Cardiac muscle cell (in vitro differentiated cells and primary cell): ENCODE results near the gene NINJ2. TPM values are rescaled to one million over a fixed set of nuclear protein-coding genes. Genes with fewer than 3 reads are reported as not detected.
"Not testable (repeated sequence)": the region's sequence is repeated elsewhere in the genome, so short reads cannot be mapped to it uniquely, and the experiment has no call there.

Source experiments
- DNase-seq, 2 donors: peaks; one replicate each; pipeline versions ENCODE4 v3.0.0 to v3.0.0-alpha.2; 2010 to 2017; ENCODE audit warnings: low read depth in 1 of 2, low spot score in 1 of 2
- H3K27ac ChIP-seq: fragments of 200-600 bp; sonication (generic); 2 replicates; pipeline ENCODE4 v1.5.1; 2016
- H3K27me3 ChIP-seq: fragments of 200-600 bp; sonication (generic); 2 replicates; pipeline ENCODE4 v1.6.0; 2016; ENCODE audit warnings: control low read depth
- H3K36me3 ChIP-seq: fragments of 200-600 bp; sonication (generic); 2 replicates; pipeline ENCODE4 v1.5.1; 2016; ENCODE audit warnings: control low read depth
- H3K4me1 ChIP-seq: fragments of 200-600 bp; sonication (generic); 2 replicates; pipeline ENCODE4 v1.8.1; 2017; ENCODE audit warnings: low read depth, mild to moderate bottlenecking, mixed run types
- H3K4me3 ChIP-seq: fragments of 200-600 bp; sonication (generic); 2 replicates; pipeline ENCODE4 v1.5.1; 2016; ENCODE audit warnings: mild to moderate bottlenecking
- H3K9me3 ChIP-seq: fragments of 200-600 bp; sonication (generic); 2 replicates; pipeline ENCODE4 v1.5.1; 2017; ENCODE audit warnings: low read depth, mild to moderate bottlenecking, control low read depth
- polyA plus RNA-seq: library from polyadenylated mRNA; unstranded; fragments of >200 nt; fragmentation: Nextera tagmentation; extraction: Ambion mirVana; gene quantifications from 2 replicates; pipeline ENCODE4 v1.2.1, GENCODE V29; 2016
- total RNA-seq: library from RNA; depleted of rRNA; stranded (reverse); fragments of >200 nt; gene quantifications from 2 replicates; pipeline ENCODE4 v1.2.3, GENCODE V29; 2016
- TF ChIP-seq, protein P1 (sequence below): IDR thresholded peaks from 2 replicates; pipeline ENCODE4 v1.5.1; 2012; ENCODE audit warnings: low read depth, mild to moderate bottlenecking, low read length

The NINJ2 gene
- total and polyA plus RNA-seq, 2 experiments from 2014 or later, result 2.3 TPM; not detected in 1

DNA sequence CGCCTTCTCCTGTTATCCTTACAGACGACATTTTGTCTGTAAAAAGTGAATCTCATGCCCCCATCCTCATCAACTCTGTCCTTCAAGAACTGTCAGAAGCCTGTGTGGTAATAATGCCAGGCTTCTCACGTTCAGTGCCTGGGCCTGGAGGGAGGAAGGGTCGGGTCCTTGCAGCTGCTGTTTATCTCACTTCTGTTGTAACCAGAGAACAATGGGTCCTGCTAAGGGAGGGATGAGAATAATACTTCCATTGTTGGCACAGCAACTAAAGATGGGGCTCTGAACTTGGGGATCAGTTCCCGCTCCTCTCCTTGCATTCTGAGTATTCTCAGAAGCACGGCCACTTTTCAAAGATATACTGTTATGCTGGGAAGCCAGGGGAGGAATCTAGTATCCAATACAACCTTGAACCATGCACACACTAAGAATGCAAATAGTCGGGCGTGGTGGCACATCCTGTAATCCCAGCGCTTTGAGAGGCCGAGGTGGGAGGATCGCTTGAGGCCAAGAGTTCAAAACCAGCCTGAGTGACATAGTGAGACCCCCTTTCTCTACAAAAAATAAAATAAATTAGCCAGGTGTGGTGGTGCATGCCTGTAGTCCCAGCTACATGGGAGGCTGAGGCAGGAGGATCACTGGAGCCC is 38.8 kb upstream of the NINJ2 start:
- DNase-seq, result peak in 1 of 2 donors; percentile 17

GRCh38 chr12:700016-700415 is 36.8 kb upstream of the NINJ2 start:
- no peaks in the 10 kb centered on the region for H3K4me1 ChIP-seq
- H3K36me3 ChIP-seq, result no peaks in the 10 kb centered on the region
- TF ChIP-seq, protein P1, sequence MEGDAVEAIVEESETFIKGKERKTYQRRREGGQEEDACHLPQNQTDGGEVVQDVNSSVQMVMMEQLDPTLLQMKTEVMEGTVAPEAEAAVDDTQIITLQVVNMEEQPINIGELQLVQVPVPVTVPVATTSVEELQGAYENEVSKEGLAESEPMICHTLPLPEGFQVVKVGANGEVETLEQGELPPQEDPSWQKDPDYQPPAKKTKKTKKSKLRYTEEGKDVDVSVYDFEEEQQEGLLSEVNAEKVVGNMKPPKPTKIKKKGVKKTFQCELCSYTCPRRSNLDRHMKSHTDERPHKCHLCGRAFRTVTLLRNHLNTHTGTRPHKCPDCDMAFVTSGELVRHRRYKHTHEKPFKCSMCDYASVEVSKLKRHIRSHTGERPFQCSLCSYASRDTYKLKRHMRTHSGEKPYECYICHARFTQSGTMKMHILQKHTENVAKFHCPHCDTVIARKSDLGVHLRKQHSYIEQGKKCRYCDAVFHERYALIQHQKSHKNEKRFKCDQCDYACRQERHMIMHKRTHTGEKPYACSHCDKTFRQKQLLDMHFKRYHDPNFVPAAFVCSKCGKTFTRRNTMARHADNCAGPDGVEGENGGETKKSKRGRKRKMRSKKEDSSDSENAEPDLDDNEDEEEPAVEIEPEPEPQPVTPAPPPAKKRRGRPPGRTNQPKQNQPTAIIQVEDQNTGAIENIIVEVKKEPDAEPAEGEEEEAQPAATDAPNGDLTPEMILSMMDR, result no peak
- no peak for DNase-seq
- no peak overlapping the region for H3K27ac ChIP-seq
- no peak overlapping the region for H3K4me3 ChIP-seq
- no peaks in the 10 kb centered on the region for H3K27me3 ChIP-seq
- no peaks in the 10 kb centered on the region for H3K9me3 ChIP-seq

More for the DNA sequence above, 38.8 kb upstream of the NINJ2 start:
- no peaks in the 10 kb centered on the region for H3K27me3 ChIP-seq
- no peaks in the 10 kb centered on the region for H3K9me3 ChIP-seq
- TF ChIP-seq, protein P1, result no peak
- H3K4me1 ChIP-seq, result no peaks in the 10 kb centered on the region
- H3K36me3 ChIP-seq, result no peaks in the 10 kb centered on the region
- no peak overlapping the region for H3K4me3 ChIP-seq
- H3K27ac ChIP-seq, result no peak overlapping the region

DNA sequence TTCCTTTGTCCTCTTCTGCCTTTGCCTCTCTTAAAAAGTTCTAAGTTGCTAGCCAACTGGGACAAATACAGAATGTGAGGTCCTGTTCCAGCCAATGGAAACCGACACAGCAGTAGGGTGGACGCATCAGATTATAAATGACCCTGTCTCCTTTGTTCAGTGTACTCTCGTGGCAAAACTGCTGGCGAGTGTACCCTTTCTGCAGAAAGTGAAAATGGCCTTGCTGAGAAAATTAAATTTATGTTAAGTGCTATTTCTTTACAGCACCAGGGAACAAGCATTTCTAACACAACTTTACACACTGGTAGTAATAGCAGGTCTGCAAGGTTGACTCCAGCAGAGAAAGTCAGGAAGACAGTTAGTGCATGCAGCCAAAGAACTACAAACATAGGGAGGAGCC is 35.0 kb upstream of the NINJ2 start:
- DNase-seq, H3K27ac ChIP-seq, H3K4me1 ChIP-seq, H3K4me3 ChIP-seq, H3K27me3 ChIP-seq, H3K36me3 ChIP-seq, H3K9me3 ChIP-seq: not testable (repeated sequence)

- Histone ChIP-seq H3K9me3 (no peaks in the 10 kb centered on the region), H3K27me3 (no peaks in the 10 kb centered on the region), H3K27ac (no peak overlapping the region), H3K4me3 (no peak overlapping the region), H3K4me1 (no peaks in the 10 kb centered on the region), H3K36me3 (no peaks in the 10 kb centered on the region)
- DNase-seq, result no peak
- TF ChIP-seq, protein P1, result no peak
Measured at GRCh38 chr12:697481-697880, 34.2 kb upstream of the NINJ2 start.

- no peaks in the 10 kb centered on the region for H3K9me3 ChIP-seq
- no peaks in the 10 kb centered on the region for H3K27me3 ChIP-seq
- H3K4me3 ChIP-seq, result no peak overlapping the region
- H3K36me3 ChIP-seq, result no peaks in the 10 kb centered on the region
- H3K27ac ChIP-seq, result no peak overlapping the region
- no peaks in the 10 kb centered on the region for H3K4me1 ChIP-seq
- DNase-seq, result peak in 1 of 2 donors; percentile 62
- TF ChIP-seq, protein P1, result no peak
Measured at GRCh38 chr12:694734-695503, 31.7 kb upstream of the NINJ2 start.

GRCh38 chr12:693934-694533 is 30.8 kb upstream of the NINJ2 start:
- Histone ChIP-seq H3K27me3 (no peaks in the 10 kb centered on the region), H3K4me3 (no peak overlapping the region), H3K4me1 (no peaks in the 10 kb centered on the region), H3K27ac (no peak overlapping the region), H3K36me3 (no peaks in the 10 kb centered on the region), H3K9me3 (no peaks in the 10 kb centered on the region)
- TF ChIP-seq, protein P1, result no peak
- DNase-seq, result no peak
